Stimulated activated CD4-positive, alpha-beta T cell treated with anti-CD3 and anti-CD28 coated beads, Interleukin-4, amount 100 ng/mL, for 4 hours (primary cell): ENCODE measurements around the gene FCF1.

Experiments used
- DNase-seq, 2 experiments: peaks; one replicate each; pipeline ENCODE4 v3.0.0-alpha.2; 2020

Gene FCF1

DNA sequence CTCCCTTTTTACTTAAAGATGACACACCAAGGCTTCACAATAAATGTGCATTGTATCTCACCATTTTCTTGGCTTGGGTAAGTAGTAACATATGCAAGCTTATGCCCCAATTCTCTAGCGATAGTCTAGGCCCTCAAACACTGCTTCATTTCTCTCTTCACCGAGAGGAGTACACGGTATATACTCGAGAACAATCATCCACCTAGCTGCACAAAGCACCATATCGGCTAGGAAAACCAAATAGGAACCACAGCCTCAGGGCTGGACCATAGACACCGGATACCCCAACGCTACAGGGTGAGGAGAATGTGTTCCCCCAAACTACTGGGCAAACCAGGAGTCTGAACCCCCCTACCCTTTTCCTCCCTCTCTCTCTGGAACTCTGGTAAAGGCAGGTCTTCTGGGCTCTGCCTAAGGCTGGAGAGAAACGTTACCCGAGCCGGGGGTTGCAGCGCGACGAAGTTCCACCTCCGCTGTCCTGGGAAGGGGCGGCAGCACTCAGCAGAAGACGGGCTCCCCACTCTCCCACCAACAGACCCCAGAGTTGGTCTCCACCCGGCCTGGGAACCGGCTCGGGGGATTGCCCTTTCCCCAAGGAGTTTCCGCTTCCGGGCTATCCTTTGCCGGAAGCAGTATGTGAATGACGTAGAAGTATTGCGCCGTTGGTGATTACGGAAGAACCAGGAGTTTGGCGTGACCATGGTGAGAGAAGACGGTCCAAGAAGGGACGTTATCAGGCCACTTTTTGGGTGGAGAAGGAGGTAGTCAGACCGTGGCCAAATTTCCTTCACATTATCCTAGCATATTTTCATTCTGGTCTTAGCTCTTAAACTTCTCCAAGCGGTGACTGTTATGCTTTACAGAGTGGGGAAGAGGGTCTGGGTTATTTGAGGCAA, at the start of gene FCF1, which contains the start of gene AREL1:
FCF1 (plus strand) TSS at position 646 of the 896 bp plus-strand sequence; CDS start at position 700, 54 bp downstream.
AREL1 (minus strand) TSS at position 582 of the 896 bp plus-strand sequence. CDS start 27,465 bp downstream, outside the sequence.
- peak; percentile 59 to 78 for DNase-seq

DNA sequence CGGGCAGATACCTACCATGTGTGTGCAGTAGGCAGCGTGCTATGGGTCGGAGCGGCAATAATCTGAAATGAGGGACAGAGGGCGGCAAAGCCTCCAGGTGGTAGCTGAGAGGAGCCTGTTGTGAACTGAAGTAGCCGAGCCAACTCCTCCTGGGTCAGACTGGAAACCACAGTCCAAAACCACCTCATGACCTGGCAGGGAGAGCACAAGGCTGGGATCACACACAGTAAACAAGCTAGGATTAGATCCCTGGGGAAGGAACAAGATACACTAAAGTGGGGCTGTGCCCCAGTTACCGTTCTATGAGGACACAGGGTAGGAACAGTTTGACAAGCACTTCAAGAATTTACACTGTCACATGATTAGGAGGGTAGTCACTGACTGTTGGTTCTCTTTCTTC, 49.1 kb upstream of the FCF1 start:
- DNase-seq, result no peak

- DNase-seq, result no peak
These were observed 48.2 kb upstream of the FCF1 start for GRCh38 chr14:74664717-74665116.

- DNase-seq, result no peak
These were observed 45.2 kb upstream of the FCF1 start for GRCh38 chr14:74667758-74668157.

DNA sequence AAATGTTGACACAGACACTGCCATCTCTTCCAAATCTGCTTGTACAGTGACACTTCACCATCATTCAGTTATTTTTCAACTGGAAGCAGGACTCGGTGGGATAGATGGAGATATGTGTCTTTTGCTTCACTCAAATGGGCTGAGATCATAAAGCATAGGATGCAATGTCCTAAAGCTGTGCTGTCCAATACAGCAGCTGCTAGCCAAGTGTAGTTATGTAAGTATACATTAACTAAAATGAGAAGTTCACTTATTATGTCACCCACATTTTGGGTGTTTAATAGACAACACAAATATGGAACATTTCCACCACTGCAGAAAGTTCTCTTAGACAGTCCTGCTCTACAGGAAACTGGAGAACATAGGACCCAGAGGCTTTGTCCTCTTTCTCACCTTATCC, 43.7 kb upstream of the FCF1 start:
- DNase-seq, result no peak

DNA sequence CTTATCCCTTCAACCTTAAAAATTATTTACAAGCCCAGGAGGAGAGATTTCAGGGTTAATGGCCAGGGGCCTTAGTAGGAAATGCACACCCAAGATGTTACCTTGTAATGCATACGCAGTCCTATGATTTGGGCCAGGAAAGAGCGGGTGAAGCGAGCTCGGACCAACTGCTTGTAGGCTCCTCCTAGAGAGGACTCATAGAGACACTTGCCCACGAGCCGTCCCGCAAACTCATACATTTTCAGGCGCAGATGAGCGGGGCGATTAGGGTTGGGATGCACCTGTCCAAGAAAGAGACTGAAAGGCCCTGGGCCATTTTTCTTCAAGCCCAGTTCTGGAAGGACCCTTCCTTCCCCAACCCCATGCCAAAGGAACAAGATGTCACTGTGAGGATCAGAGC, 43.1 kb upstream of the FCF1 start:
- DNase-seq, result no peak

- no peak for DNase-seq
These were observed 42.1 kb upstream of the FCF1 start for GRCh38 chr14:74670726-74671411.

GRCh38 chr14:74671789-74672188, 41.2 kb upstream of the FCF1 start:
- DNase-seq, result no peak

DNA sequence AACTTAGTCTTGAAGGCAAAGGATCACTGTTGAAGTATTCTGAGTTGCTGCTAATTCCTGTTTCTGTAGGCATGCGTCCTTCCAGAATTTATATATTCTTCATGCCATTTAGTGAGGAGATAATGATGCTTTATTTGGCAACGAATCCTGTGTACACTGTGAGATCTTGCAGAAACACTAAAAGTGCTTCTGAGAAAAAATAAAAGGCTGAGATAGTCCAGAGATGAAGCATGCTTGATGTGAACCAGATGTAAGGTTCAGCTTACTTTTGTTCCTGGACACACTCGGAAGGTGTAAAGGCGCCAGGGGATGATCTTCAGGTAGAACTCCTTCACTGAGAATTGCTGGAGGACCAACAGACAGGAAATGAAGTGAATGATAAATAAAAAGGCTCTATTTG, 39.2 kb upstream of the FCF1 start:
- no peak for DNase-seq

DNA sequence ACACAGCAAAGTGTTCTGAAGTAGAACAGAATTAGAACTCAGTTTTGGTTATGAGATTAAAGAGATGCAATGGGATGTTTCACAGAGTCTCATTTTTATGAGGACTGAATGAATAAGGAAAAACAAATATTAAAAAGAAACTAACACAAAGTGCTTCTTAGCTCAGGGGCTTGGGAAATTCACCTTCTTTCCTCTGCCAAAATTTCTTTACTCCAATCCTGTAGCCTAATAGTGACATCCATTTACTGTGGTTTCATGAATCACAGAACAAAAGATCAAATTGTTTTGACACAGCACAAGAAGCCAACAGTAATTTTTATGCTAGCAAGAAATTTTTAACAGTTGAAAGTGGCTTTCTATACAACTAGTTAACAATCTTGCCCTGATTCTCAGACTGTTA, 37.7 kb upstream of the FCF1 start:
- DNase-seq, result no peak

DNA sequence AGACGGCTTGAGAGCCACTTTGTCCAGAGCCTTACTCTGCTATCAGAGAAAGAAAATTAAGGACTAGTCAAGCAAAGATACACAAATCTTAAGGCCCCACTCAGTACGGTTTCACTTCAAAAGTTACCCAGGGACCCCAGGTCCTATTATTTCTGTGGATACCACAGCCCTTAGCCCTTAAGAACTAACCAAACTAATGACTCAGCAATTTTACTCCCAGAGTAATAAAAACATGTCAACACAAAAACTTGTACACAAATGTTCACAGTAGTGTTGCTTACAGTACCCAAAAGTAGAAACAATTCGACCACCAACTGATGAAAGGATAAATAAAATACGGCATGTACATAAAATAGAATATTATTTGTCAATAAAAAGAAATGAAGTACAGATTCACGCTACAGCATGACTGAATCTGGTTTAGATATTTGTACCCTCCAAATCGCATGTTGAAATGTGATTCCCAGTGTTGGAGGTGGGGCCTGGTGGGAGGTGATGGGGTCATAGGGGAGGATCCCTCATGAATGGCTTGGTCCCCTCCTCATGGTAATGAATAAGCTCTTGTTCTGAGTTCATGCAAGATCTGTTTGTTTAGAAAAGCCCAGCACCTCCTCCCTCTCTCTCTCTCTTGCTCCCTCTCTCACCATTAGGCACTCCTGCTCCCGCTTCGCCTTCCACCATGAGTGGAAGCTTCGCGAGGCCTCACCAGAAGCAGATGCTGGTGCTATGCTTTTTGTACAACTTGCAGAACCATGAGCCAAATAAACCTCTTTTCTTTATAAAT, 30.6 kb upstream of the FCF1 start:
- no peak for DNase-seq

GRCh38 chr14:74683406-74683805, 29.5 kb upstream of the FCF1 start:
- no peak for DNase-seq

DNA sequence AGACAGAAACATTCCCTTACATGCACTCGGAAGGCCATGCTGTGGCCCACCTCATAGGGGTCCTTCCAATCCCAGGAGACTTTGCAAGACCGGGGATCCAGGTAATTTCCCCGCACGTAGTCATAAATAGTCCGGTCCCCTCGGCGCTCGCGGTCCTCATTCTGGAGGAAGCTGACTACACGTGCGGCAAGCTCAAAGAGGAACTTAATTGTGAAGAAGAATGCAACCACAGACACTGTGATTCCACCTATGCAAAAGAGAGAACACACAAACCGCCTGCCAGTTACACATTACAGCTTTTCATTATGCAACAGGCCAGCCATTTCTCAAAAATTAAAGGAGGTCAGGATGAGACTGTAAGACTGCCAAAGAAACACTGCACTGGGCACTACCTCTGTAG, 28.5 kb upstream of the FCF1 start:
- no peak for DNase-seq

DNA sequence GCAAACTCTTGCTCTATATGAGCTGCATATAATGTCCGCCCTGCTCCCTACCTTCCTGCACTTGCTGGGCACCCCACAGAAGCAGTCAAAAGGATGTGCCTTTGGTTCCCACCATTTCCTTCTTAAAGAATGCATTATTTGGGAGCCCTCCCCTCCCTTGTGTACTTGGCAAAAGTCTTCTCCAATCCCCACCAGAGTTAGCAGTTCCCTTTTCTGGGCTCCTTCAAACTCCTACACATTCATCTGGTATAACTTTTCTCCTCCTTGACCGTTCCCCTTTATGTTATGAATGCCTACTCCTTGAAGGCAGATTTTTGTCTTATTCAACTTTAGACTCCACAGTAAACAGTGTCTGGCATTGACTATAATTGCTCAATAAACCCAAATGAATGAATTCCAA, 27.9 kb upstream of the FCF1 start:
- DNase-seq, result no peak

DNA sequence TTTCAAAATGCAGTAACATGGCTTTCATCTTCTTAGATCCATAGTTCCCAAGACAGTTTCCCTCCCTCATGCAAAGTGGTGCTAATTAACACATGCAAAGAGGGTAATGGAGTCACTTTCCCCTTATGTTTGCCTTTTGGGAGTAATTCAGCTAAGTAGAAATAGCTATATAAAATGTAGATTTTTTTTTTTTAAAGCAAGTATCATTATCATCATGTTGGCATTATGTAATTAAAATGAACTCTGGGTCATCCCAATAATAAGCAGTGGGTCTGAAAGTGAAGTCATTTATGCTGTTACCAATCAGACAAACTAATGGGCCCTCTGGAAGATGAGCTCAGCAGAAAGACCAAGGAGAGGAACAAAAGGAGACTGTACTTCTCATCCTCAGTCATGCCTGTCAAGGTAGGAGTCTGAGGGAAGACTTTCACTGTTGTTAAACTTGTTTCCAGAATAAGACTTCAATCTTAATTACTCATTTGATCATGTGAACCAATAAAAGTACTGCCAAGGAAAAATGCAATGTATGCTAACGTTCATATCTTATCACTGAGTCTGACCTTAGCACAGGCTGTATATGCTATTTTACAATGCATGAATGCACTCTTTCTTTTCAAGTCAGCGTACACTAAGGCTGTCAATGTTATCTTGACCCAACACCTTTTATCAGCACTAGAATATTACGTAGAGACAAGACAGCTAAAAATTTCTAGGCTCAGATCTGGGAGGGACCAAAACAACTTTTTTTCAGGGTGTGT, 26.8 kb upstream of the FCF1 start:
- DNase-seq, result no peak

DNA sequence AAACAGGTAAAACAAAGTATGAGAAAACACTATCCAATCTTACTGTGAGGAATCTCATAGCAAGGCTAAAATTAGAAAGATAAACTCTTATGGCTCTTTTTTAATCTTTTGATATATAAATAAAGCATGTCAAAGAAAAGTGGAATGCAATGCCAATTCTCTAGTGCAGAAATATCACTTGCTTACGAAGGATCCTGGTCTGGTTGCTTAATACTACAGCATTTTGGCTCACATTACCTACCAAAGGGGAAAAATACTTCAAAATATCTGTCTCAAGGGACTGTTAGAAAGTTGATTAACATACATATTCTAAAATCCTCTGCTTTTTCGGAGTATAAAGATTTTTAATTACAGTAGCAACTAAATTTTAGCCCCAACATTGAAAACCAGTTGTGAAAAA, 21.5 kb upstream of the FCF1 start:
- DNase-seq, result no peak

DNA sequence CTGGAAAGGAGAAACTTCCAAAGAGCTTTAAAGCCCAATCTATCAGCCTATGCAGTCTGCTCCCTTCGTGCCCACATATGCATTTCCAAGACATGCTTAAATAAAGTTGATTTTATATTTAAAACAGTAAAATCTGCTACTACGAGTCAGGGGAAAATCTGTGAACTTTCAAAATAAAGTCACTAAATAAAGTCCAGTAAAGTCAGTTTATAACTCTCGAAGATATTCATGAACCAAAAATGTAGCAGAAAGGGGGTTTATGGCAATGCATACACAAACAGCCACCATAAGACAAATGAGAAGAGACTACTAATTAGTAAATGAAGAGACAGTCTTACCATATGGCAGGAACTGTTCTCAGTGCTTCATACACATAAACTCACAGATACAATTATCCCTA, 19.8 kb upstream of the FCF1 start:
- no peak for DNase-seq

GRCh38 chr14:74695406-74695805, 17.5 kb upstream of the FCF1 start:
- DNase-seq, result no peak

- no peak for DNase-seq
These were observed 15.9 kb upstream of the FCF1 start for GRCh38 chr14:74697011-74697410.

- no peak for DNase-seq
These were observed 15.4 kb upstream of the FCF1 start for GRCh38 chr14:74697543-74697942.

- DNase-seq, result no peak
These were observed 15.0 kb upstream of the FCF1 start for GRCh38 chr14:74697976-74698375.

DNA sequence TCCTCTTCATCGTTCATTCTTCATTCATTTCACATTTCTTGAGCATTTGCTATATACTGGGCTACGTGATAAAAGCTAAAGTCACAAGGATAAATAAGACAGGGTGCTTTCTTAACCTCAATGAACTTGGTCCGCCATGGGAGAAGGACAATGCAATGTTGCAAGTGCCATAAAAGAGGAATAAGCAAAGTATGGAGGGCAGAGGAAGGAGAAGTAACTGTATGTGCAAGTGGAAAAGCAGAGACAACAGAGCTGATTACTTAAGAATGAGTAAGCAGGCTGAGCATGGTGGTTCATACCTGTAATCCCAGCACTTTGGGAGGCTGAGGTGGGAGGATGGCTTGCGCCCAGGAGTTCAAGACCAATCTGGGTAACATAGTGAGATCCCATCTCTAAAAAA, 14.5 kb upstream of the FCF1 start:
- no peak for DNase-seq

DNA sequence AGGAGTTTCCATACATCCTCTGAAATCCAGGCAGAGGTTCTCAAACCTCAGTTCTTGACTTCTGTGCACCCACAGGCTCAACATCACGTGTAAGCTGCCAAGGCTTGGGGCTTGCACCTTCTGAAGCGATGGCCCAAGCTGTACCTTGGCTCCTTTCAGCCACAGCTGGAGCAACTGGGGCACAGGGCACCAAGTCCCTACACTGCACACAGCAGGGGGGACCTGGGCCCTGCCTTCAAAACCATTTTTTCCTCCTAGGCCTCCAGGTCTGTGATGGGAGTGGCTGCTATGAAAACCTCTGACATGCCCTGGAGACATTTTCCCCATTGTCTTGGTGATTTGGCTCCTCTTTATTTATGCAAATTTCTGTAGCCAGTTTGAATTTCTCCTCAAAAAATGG, 10.7 kb upstream of the FCF1 start:
- no peak for DNase-seq
